Effector memory CD4-positive, alpha-beta T cell (primary cell): ENCODE results near the gene PLEKHH1.

Source experiments
- DNase-seq, 3 donors: peaks; one replicate each; pipeline ENCODE4 v3.0.0-alpha.2; 2020
- H3K27ac ChIP-seq: 2 replicates; pipeline ENCODE4 v1.7.0; 2013; ENCODE audit warnings: mild to moderate bottlenecking, low read length, moderate library complexity; ENCODE audit not compliant: insufficient read depth, poor library complexity, severe bottlenecking
- H3K27me3 ChIP-seq: replicated peaks from 2 replicates; pipeline ENCODE4 v1.7.0; 2013; ENCODE audit warnings: mild to moderate bottlenecking, low read length; ENCODE audit not compliant: insufficient read depth, control insufficient read depth, poor library complexity, severe bottlenecking
- H3K36me3 ChIP-seq: 2 replicates; pipeline ENCODE4 v1.7.0; 2013; ENCODE audit warnings: mild to moderate bottlenecking, low read length, moderate library complexity; ENCODE audit not compliant: control insufficient read depth, insufficient read depth
- H3K4me1 ChIP-seq: 2 replicates; pipeline ENCODE4 v1.7.0; 2013; ENCODE audit warnings: low read length, mild to moderate bottlenecking; ENCODE audit not compliant: control insufficient read depth, insufficient read depth, poor library complexity, severe bottlenecking
- H3K4me3 ChIP-seq: 2 replicates; pipeline ENCODE4 v1.7.0; 2013; ENCODE audit warnings: low read length, low read depth, mild to moderate bottlenecking; ENCODE audit not compliant: insufficient read depth, poor library complexity, severe bottlenecking
- H3K9me3 ChIP-seq: 2 replicates; pipeline ENCODE4 v1.7.0; 2013; ENCODE audit warnings: mild to moderate bottlenecking, low read length, moderate library complexity; ENCODE audit not compliant: control insufficient read depth

Gene PLEKHH1

DNA sequence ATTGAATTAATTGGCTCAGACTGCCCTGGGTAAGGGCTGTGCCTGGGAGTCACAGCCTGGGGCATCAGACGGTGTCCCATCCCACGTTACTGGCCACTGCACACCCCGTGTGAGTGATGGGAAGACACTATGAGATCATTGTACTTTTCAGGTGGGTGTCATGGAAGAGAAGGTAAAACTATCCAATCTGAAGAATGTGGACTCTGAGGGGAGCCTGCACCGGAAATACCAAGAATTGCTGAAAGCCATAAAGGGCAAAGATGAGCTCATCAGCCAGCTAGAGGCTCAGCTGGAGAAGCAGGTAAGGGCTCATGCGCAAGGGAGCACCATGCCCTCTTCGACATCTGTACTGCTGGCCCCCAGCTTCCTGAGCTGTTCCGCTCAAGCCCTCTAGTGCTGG, 24.0 kb downstream of the PLEKHH1 start:
- Histone ChIP-seq H3K4me1 (no peaks in the 10 kb centered on the region), H3K9me3 (no peaks in the 10 kb centered on the region), H3K27ac (no peak overlapping the region), H3K36me3 (no peaks in the 10 kb centered on the region), H3K4me3 (no peak overlapping the region), H3K27me3 (no peaks in the 10 kb centered on the region)
- no peak for DNase-seq

DNA sequence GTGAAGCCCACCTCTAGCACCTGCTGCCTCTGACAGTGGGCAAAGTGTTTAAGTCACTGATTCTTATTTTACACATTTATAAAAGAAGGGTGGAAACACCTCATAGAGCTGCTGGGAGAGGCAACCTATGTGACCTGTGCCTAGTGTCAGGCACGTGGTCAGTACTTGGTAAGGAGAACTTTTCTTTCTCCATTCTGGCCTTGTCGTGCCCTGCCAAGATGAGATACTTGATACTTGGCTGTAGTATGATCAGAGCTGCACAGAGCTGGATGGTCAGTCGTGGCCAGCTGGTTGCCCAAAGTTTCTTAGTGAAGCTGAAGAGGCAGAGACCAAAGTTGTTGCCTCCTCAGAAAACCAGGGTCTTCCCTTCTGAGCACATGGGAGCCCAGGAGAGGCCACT, 24.6 kb downstream of the PLEKHH1 start:
- H3K27ac ChIP-seq = no peak overlapping the region
- H3K4me3 ChIP-seq = no peak overlapping the region
- no peaks in the 10 kb centered on the region for H3K9me3 ChIP-seq
- no peak for DNase-seq
- no peaks in the 10 kb centered on the region for H3K36me3 ChIP-seq
- no peaks in the 10 kb centered on the region for H3K27me3 ChIP-seq
- no peaks in the 10 kb centered on the region for H3K4me1 ChIP-seq

DNA sequence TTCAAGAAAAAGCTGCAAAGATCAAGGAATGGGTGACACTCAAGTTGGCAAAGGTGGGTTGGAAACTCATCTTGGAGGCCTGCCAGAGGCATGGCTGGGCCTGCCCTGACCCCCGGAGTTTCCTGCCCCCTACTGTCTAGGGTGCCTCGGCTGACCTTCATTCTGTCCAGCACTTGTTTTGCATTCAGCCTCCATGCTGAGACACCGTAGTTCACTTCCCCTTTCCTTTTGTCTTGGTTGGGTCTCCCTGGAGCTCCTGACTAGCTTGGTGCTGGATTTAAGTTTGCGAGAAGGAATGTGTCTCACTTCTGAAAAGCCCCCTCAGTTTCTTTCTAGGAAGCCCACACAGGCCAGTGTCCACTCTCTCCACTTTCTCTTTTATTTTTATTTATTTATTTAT, 26.5 kb downstream of the PLEKHH1 start:
- no peak for DNase-seq
- H3K4me3 ChIP-seq = no peak overlapping the region
- H3K4me1 ChIP-seq = no peaks in the 10 kb centered on the region
- no peak overlapping the region for H3K27ac ChIP-seq
- H3K36me3 ChIP-seq = no peaks in the 10 kb centered on the region
- no peaks in the 10 kb centered on the region for H3K9me3 ChIP-seq
- no peaks in the 10 kb centered on the region for H3K27me3 ChIP-seq

DNA sequence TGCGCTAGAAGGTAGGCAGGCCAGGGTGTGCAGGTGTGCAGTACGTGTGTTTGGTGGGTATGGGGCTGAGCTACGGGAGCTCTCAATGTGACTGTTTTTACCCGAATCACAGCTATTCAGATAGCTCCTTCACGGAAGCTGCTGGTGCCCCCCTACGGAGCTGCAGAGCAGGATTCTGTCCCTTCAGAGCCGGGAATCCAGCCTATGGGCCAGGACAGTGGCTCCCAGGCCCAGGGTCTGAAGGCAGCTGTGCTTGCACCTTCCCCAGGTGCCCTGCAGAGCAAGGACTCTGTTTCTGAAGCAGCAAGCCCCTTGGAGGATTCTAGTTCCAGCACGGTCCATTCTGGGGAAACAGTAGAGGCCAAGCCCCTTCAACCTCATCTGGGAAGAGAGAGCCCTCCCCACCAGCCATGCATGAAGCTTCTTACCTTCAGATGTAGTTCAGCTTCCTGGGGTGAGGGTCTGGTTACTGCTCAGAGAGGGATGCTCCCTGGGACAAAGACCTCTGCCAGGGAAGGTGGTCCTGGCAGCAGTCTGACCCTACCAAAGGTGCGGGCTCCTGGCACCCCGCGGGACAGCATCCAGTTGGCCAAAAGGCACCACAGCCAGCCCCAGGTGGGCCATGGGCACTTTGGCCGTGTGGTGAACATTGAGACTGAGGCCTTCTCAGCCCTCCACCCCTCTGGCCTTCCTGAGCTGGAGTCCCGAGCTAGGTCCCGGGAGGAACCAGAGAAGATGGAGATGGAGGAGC, 29.1 kb downstream of the PLEKHH1 start:
- Histone ChIP-seq H3K36me3 (no peaks in the 10 kb centered on the region), H3K27me3 (no peaks in the 10 kb centered on the region), H3K4me3 (no peak overlapping the region), H3K4me1 (no peaks in the 10 kb centered on the region), H3K27ac (no peak overlapping the region), H3K9me3 (no peaks in the 10 kb centered on the region)
- DNase-seq = no peak

DNA sequence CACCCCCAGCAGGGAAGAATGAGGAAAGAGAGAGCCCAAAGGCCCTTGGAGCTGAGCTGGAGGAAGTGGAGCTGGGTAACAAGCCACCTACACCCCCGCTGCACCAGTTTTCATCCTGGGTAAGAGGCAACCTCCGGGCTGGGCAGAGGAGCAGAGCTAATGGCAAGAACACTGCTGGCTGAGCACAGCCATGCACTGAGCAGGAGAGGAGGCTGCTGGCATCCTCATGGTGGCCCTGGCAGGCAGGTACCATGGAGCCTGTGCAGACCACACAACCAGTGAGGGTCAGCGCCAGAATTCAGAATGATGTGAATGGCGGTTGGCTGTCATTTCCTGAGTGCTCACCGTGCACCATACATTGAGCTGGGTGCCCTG, 29.7 kb downstream of the PLEKHH1 start:
- Histone ChIP-seq H3K4me1 (no peaks in the 10 kb centered on the region), H3K4me3 (no peak overlapping the region), H3K27me3 (no peaks in the 10 kb centered on the region), H3K36me3 (no peaks in the 10 kb centered on the region), H3K9me3 (no peaks in the 10 kb centered on the region), H3K27ac (no peak overlapping the region)
- no peak for DNase-seq

DNA sequence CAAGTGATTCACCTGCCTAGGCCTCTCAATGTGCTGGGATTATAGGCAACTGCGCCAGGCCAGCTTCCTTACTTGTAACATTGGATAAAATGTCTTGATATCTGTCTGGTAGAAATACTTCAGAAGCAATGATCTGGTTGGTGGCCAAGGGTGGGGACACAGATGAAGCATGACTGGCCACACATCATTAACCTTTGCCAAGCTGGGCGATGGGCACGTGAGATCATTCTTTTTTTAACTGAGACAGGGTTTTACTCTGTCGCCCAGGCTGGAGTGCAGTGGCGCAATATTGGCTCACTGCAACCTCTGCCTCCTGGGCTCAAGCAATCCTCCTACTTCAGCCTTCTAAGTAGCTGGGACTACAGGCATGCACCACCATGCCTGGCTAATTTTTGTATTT, 31.1 kb downstream of the PLEKHH1 start:
- no peak for DNase-seq
- Histone ChIP-seq H3K27me3 (no peaks in the 10 kb centered on the region), H3K36me3 (no peaks in the 10 kb centered on the region), H3K4me1 (no peaks in the 10 kb centered on the region), H3K9me3 (no peaks in the 10 kb centered on the region), H3K27ac (no peak overlapping the region), H3K4me3 (no peak overlapping the region)

DNA sequence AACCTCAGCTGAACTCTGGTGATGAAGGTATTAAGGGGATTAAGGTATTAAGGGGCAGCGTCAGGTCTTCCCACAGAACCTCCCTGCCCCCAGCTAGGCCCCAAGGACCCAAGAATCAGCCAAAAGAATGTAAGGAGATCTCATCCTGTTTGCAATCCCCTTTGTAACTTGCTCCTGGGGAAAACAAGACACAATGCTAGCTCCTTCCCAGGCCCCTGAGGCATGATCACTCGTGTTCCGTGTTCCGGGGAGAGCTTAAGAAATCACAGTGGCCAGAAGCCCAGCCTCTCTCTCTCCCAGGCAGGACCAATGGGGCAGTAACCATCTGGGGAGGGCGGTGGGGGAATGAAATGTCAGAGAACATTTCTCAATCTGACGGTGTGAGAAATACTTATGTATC, 33.8 kb downstream of the PLEKHH1 start:
- no peak for DNase-seq
- H3K9me3 ChIP-seq = no peaks in the 10 kb centered on the region
- no peak overlapping the region for H3K4me3 ChIP-seq
- H3K27me3 ChIP-seq = no peaks in the 10 kb centered on the region
- no peaks in the 10 kb centered on the region for H3K4me1 ChIP-seq
- H3K36me3 ChIP-seq = no peaks in the 10 kb centered on the region
- no peak overlapping the region for H3K27ac ChIP-seq

DNA sequence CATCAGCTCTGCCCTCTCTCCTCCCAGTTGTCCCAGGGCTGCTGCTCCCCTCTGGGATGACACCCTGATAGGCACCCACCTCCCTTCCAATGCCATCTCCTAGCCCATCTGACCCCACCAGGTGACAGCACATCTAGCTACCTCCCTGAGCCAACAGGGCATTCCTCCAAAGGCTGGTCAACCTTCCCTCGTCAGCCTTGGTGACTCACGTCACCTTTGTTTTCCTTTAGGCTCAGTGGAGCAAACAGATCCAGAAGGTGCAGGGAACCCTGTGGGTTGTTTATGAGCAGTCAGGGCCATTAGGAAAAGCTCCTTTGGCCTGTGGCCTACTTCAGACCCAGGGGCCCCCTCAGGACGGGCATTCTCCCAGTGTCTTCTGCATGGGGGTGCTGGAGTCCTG, 34.6 kb downstream of the PLEKHH1 start:
- DNase-seq = no peak
- Histone ChIP-seq H3K4me3 (no peak overlapping the region), H3K27me3 (no peaks in the 10 kb centered on the region), H3K4me1 (no peaks in the 10 kb centered on the region), H3K27ac (no peak overlapping the region), H3K36me3 (no peaks in the 10 kb centered on the region), H3K9me3 (no peaks in the 10 kb centered on the region)

DNA sequence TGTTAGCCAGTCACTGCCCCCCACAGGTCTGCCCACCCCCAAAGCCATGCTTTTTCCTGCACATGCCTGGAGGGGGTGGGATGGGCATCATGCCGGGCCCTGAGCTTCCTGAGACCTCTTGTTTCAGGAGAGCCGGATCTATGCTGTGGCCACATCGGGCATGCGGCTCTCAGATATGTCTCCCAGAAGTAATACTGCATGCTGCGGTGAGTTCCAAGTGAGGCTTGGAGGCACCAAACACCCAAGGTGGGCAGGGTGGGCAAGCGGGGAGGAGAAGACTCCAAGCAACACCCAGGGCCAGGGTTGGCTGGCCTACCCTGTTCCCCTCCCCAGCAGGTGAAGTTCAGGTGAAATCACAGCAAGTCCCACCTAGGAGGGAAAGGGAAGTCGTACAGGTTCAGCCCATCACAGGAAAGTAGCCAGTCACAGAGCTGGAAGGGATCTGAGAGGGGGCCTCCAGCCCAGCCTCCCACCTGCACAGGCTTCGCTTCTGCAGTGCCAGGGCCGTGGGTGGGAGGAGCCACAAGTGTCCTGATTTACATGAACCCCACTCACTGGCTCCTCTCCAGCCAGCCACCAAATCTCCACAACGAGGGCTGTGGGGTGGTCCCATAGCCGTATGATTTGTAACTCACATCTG, 36.0 kb downstream of the PLEKHH1 start:
- no peak overlapping the region for H3K27ac ChIP-seq
- H3K9me3 ChIP-seq = no peaks in the 10 kb centered on the region
- H3K36me3 ChIP-seq = no peaks in the 10 kb centered on the region
- no peaks in the 10 kb centered on the region for H3K4me1 ChIP-seq
- no peak for DNase-seq
- H3K4me3 ChIP-seq = no peak overlapping the region
- no peaks in the 10 kb centered on the region for H3K27me3 ChIP-seq

DNA sequence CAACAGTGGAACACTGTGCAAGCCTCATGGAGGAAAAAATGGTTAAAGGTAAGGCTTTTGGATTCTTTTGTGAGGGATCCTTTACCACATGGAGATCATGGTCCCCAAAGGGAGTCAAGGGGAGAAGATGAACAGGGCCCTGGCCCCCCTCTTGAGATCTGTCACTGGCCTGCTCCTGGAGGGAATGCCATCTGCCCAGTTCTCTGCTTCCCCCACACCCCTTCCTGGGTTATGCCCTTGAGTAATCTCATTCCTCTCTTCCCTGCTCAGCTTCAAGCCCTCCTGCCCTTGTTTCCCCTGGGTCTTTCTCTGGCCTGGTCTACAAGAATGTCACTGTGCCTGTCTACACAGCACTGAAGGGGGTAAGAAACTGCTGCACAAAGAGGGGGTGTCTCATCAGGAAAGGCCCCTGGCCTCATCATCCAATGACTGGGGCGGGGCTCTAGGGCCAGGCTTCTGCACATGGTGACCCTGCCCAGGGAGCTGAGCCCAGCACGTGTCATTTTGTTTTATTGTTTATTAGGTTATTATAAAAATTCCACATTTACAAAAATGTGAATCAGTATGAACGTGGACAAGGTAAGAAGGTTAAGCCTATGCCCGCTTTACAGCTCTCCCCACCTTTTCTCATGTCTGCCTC, 36.7 kb downstream of the PLEKHH1 start:
- Histone ChIP-seq H3K36me3 (no peaks in the 10 kb centered on the region), H3K4me3 (no peak overlapping the region), H3K4me1 (no peaks in the 10 kb centered on the region), H3K9me3 (no peaks in the 10 kb centered on the region), H3K27me3 (no peaks in the 10 kb centered on the region), H3K27ac (no peak overlapping the region)
- no peak for DNase-seq
